Breast epithelium (tissue), 4 donors: ENCODE results near the gene FANCG. TPM values are rescaled to one million over a fixed set of nuclear protein-coding genes. Genes with fewer than 3 reads are reported as not detected.

ENCODE experiments used
- DNase-seq, 2 donors: peaks; one replicate each; pipeline ENCODE4 v3.0.0-alpha.2; 2019; ENCODE audit warnings: low spot score in 2 of 2
- H3K27ac ChIP-seq, 2 donors: fragments of 200-600 bp; sonication (generic) in 1 of 2; one replicate each; pipeline ENCODE4 v1.5.1; 2016 to 2019; ENCODE audit warnings: mild to moderate bottlenecking in 1 of 2
- H3K27me3 ChIP-seq, 2 donors: fragments of 200-600 bp; sonication (generic) in 1 of 2; one replicate each; pipeline versions ENCODE4 v1.5.1 to v1.6.0; 2017 to 2019; ENCODE audit warnings: control low read depth in 1 of 2, mild to moderate bottlenecking in 1 of 2
- H3K36me3 ChIP-seq: fragments of 200-600 bp; one replicate; pipeline ENCODE4 v1.5.1; 2019
- H3K4me1 ChIP-seq, 2 donors: fragments of 200-600 bp; sonication (generic); one replicate each; pipeline ENCODE4 v1.5.1; 2016 to 2019; ENCODE audit warnings: control low read depth in 1 of 2
- H3K4me3 ChIP-seq, 3 donors: fragments of 200-600 bp; sonication (generic); 1 replicate in 2 of 3; 2 replicates in 1 of 3; pipeline ENCODE4 v1.5.1; 2016 to 2019; ENCODE audit warnings: mild to moderate bottlenecking in 3 of 3, moderate library complexity in 2 of 3
- H3K9me3 ChIP-seq, 2 donors: fragments of 200-600 bp; sonication (generic) in 1 of 2; one replicate each; pipeline ENCODE4 v1.5.1; 2016 to 2019; ENCODE audit warnings: control low read depth in 1 of 2
- CTCF ChIP-seq, 3 donors: fragments of 450-650 bp; IDR thresholded peaks; one replicate each; pipeline ENCODE4 v1.5.1; 2016 to 2017; ENCODE audit warnings: antibody characterized with exemption in 3 of 3, mild to moderate bottlenecking in 3 of 3, moderate library complexity in 3 of 3
- POLR2A ChIP-seq: fragments of 450-650 bp; IDR thresholded peaks from one replicate; pipeline ENCODE4 v1.6.1; 2016; ENCODE audit warnings: antibody characterized with exemption, mild to moderate bottlenecking, moderate library complexity
- POLR2AphosphoS5 ChIP-seq, 3 donors: sonication (generic); formaldehyde crosslinking; IDR thresholded peaks; one replicate each; pipeline ENCODE4 v1.6.1; 2017; ENCODE audit warnings: antibody characterized with exemption in 3 of 3
- intact Hi-C: fragments of 100-400 bp; cut with DNase I; formaldehyde crosslinking; loops from one replicate; pipeline ENCODE4 v1.15.1; 2023; ENCODE audit warnings: low total_unique reads
- total RNA-seq, 3 donors: library from RNA; depleted of rRNA; stranded (reverse); fragments of >200 nt; gene quantifications; one replicate each; pipeline ENCODE4 v1.1.0, GENCODE V29; 2016

FANCG gene
- total RNA-seq, 3 donors from 2014 or later = 10.7 to 15.2 (median 13.4) TPM

- no peaks in the 10 kb centered on the region for H3K9me3 ChIP-seq
- intact Hi-C loops = no loop called here
- DNase-seq = no peak
- no peak overlapping the region for H3K4me3 ChIP-seq
- H3K36me3 ChIP-seq = no peaks in the 10 kb centered on the region
- no peaks in the 10 kb centered on the region for H3K27me3 ChIP-seq
- TF ChIP-seq POLR2AphosphoS5 (IDR thresholded peaks at IDR 0.05) (no peak), POLR2A (no peak), CTCF (IDR thresholded peaks at IDR 0.05) (no peak)
- H3K4me1 ChIP-seq = peaks cover 3 to 15% of the 10 kb centered on the region in 2 donors
- H3K27ac ChIP-seq = no peak overlapping the region
These were observed 26.0 kb upstream of the FANCG start for GRCh38 chr9:35105571-35106342.

GRCh38 chr9:35105126-35105525, 25.4 kb upstream of the FANCG start:
- H3K4me1 ChIP-seq = peaks cover 3 to 10% of the 10 kb centered on the region in 2 donors
- no peak overlapping the region for H3K27ac ChIP-seq
- H3K27me3 ChIP-seq = no peaks in the 10 kb centered on the region
- H3K9me3 ChIP-seq = no peaks in the 10 kb centered on the region
- H3K4me3 ChIP-seq = no peak overlapping the region
- intact Hi-C loops = no loop called here
- H3K36me3 ChIP-seq = no peaks in the 10 kb centered on the region
- DNase-seq = no peak
- TF ChIP-seq CTCF (IDR thresholded peaks at IDR 0.05) (no peak), POLR2AphosphoS5 (IDR thresholded peaks at IDR 0.05) (no peak), POLR2A (no peak)

GRCh38 chr9:35104586-35104985, 24.8 kb upstream of the FANCG start:
- no peak overlapping the region for H3K27ac ChIP-seq
- no peak for DNase-seq
- H3K9me3 ChIP-seq = no peaks in the 10 kb centered on the region
- peaks cover 3 to 10% of the 10 kb centered on the region in 2 donors for H3K4me1 ChIP-seq
- H3K4me3 ChIP-seq = no peak overlapping the region
- TF ChIP-seq CTCF (IDR thresholded peaks at IDR 0.05) (no peak), POLR2AphosphoS5 (IDR thresholded peaks at IDR 0.05) (no peak), POLR2A (no peak)
- intact Hi-C loops = no loop called here
- H3K36me3 ChIP-seq = no peaks in the 10 kb centered on the region
- no peaks in the 10 kb centered on the region for H3K27me3 ChIP-seq

GRCh38 chr9:35103660-35104191, 24.0 kb upstream of the FANCG start:
- peak overlapping the region; percentile 93 to 97 for H3K27ac ChIP-seq
- peaks cover 3 to 10% of the 10 kb centered on the region in 2 donors for H3K4me1 ChIP-seq
- H3K36me3 ChIP-seq = no peaks in the 10 kb centered on the region
- intact Hi-C loops = no loop called here
- DNase-seq = no peak
- peak overlapping the region; percentile 58 to 83 (median 80) for H3K4me3 ChIP-seq
- no peaks in the 10 kb centered on the region for H3K9me3 ChIP-seq
- H3K27me3 ChIP-seq = no peaks in the 10 kb centered on the region
- no peak for TF ChIP-seq POLR2AphosphoS5 (IDR thresholded peaks at IDR 0.05)
- TF ChIP-seq CTCF (IDR thresholded peaks at IDR 0.05) = no peak
- no peak for TF ChIP-seq POLR2A
